TTC549 (cell line): Measurements from ENCODE around the gene FGF14.
"Not testable (repeated sequence)": the region's sequence is repeated elsewhere in the genome, so short reads cannot be mapped to it uniquely, and the experiment has no call there.

Experiments
- FAIRE-seq: peaks from 2 replicates; lab custom pipeline; 2012; peaks lifted over from hg19 to GRCh38; lab: Jason Lieb, UNC

Gene FGF14

GRCh38 chr13:101845245-101846020 lies 556.4 kb downstream of the FGF14 start:
- no peak for FAIRE-seq

DNA sequence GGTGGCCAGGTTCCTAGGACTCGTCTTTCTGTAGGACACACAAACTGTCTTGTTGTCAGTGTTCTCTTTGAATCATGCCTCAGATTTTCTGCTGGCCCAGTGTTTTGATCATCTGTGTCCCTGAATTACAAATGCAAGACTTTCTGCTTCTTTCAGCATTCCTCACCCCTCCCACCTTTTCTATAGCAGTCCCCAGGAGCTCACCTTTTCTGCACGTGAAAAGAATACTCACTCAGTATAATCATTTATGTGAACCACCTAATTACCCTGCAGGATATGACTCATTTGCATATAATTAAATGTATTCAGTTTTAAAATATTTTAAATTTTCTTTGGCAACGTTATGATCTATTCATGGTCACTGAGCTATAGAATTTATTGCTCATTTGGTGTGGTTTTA lies 560.1 kb downstream of the FGF14 start:
- no peak for FAIRE-seq

GRCh38 chr13:101838323-101838722 lies 563.5 kb downstream of the FGF14 start:
- FAIRE-seq: no peak

- FAIRE-seq: not testable (repeated sequence)
These were observed 564.1 kb downstream of the FGF14 start for GRCh38 chr13:101837778-101838177.

DNA sequence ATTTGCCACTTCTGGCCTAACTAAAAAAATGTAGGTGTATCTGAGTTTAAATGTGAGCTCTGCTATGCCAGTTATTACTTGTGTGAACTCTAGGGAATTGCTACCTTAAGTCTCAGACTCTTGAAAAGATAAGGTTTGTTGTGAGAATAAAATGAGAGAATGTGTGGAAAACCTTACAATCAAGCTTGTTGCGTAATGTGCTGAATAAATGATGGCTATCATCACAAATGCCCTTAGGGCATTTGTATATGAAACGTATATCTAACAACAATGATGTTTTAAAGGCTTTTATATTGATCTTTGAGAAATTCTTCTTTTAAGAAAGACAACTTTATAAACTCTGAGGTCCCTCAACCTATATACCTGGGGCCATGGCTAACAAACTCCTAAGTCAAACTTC lies 564.6 kb downstream of the FGF14 start:
- FAIRE-seq: no peak

DNA sequence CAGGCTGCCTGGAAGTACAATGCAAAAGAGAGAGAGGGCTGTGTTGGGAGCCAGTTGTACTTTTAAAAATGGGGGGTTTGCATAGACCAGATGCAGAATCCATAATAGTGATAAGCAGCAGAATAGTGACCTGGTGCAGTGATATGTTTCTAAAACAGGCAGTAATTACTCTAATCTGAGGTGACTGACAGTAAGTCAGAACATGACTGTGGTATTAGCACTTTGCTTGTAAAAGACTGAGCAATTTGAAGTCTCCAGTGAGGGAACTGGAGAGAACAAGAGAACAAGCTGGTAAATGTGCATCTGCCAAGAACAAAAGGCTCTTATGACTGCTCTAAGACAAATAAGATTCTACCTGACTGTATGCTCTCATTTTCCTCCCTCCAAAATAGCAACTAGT lies 565.9 kb downstream of the FGF14 start:
- FAIRE-seq: no peak

- no peak for FAIRE-seq
These were observed 568.2 kb downstream of the FGF14 start for GRCh38 chr13:101833671-101834070.

DNA sequence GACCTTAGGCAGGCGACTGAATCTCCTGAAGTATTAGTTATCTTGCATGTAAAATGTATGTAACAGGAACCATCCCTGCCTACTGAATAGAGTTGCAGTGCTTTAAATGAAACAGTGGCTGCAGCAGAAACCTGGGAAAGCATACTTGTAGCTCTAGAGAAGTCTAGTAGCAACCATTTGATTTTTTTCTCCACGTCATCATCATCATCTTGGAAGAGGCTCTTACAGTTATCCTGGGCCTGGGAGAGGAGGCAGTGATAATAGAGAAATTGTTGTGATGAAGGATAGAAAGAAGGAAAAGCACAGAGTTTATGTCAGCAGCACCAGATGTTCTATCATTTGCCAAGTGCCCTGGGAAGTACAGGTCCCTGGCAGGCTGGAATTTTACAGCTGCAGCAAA lies 571.8 kb downstream of the FGF14 start:
- no peak for FAIRE-seq

- FAIRE-seq: no peak
These were observed 572.4 kb downstream of the FGF14 start for GRCh38 chr13:101829484-101829883.

- no peak for FAIRE-seq
These were observed 573.7 kb downstream of the FGF14 start for GRCh38 chr13:101828119-101828518.

DNA sequence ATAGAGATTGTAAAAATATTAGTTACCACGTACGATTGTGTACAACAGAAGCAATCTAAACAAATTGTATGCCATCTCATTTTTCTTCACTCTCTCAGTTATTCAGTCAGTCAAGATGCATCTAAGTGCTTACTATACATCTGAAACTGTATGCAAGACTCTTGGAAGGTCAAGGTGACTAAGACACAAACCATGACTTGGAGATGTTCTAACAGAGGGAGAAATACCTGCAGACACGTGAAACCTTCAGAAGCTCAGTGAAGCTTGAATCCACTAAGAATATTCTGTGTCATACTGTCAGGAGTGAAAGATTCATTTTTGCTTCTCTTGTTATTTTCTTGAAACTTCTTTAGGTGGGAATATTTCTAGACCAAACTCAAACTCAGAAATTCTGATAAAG lies 584.0 kb downstream of the FGF14 start:
- no peak for FAIRE-seq

- FAIRE-seq: no peak
These were observed 590.0 kb downstream of the FGF14 start for GRCh38 chr13:101811881-101812280.

GRCh38 chr13:101811284-101811839 lies 590.5 kb downstream of the FGF14 start:
- no peak for FAIRE-seq

DNA sequence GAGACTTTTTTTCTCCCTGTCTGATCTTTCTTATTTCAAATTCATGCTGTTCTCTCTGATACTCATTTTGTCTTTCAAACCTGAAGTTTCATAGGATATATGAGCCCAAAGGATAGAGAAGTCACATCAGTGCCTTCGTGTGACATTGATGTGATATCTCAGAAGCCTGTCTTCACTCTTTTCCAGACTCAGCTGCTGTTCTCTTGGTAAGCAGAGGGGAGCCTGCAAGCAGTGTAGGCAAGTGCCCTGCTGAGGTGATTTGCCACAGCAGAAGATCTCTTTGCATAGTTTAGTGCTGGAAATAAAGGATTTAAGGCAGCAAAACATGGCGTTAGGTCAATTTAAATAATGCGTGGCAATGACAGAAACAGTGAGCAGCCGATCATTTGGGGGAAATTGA lies 602.7 kb downstream of the FGF14 start:
- no peak for FAIRE-seq

DNA sequence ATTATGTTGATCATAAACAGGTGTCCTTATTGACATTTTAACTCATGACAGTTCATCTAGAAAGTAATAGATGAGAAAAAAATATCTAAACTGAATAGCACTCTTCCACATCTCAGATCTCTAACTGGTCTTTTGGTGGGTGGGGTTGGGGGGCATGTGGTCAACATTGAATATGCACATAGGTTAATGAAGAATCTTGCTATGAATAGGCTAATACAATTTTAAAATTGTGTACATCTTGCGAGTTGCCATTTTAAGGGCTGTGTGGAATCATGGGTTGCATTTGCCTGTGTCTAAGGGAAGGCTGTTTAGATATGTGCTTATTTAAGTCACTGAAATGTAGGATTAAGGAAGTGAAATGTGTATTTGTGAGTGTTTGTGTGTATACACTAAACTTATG lies 603.4 kb downstream of the FGF14 start:
- FAIRE-seq: no peak

DNA sequence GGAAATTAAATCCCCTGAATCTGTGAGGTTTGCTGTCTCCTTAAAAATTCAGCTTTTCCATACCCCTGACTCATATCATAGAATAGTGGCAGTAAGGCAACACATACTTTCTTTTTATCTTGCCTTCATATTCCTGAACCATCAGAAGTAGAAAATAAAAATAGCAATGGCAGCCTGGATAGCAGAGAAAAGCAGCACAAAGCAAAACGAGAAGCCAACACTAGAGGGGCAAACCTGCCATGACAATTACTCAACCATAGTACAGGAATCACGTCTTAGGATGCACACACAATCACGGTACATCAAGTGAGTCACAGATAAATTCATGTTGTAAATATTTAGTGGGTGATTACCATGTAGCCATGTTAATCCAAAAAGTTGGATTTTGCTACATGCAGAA lies 606.4 kb downstream of the FGF14 start:
- no peak for FAIRE-seq

DNA sequence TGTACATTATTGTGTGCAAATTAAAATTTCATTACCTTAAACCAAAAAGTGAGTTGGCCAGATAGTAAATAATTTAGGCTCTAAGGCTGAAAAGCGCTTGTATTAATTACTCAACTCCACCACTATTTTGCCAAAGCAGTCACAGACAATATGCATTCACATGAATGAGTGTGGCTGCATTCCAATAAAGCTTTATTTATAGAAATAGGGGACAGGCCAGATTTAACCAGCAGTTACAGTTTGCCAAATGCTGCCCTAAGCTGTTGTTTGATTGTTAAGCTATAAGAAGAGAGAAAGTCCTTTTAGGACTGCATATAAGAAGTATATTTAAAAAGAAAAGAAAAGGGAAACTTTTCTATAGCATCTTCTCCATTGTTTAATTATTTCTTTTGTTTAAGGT lies 606.8 kb downstream of the FGF14 start:
- FAIRE-seq: no peak

- FAIRE-seq: no peak
These were observed 609.7 kb downstream of the FGF14 start for GRCh38 chr13:101792189-101792588.

DNA sequence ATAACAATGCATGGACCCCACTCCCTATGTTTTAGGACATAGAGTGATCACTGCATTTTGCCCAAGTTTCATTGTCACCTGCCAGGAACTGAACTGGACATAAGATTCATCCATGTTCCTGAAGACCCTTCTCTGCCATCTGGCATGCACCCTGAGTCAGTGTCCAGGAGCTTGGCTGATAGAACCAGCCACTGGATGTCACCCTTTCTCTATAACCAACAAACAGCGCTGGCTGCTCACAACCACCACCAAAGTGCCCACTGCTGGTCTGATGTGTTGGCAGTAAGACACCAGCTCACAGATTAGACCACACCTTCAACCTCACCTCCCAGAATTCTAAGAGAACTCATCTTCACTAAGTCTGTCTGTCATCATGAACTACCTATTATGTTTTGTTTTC lies 616.0 kb downstream of the FGF14 start:
- FAIRE-seq: no peak

GRCh38 chr13:101784313-101784712 lies 617.5 kb downstream of the FGF14 start:
- FAIRE-seq: no peak

DNA sequence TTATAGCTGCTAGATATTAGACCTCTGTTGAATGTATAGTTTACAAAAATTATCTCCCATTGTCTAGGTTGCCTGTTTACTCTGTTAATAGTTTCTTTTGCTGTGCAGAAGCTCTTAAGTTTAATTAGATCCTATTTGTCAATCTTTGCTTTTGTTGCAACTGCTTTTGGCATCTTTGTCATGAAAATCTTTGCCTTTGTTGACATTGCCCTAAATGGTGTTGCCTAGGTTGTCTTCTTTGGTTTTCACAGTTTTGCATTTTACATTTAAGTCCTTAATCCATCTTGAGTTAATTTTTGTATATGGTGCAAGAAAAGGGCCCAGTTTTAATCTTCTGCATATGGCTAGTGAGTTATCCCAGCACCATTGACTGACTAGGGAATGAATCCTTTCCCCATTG lies 618.3 kb downstream of the FGF14 start:
- no peak for FAIRE-seq

DNA sequence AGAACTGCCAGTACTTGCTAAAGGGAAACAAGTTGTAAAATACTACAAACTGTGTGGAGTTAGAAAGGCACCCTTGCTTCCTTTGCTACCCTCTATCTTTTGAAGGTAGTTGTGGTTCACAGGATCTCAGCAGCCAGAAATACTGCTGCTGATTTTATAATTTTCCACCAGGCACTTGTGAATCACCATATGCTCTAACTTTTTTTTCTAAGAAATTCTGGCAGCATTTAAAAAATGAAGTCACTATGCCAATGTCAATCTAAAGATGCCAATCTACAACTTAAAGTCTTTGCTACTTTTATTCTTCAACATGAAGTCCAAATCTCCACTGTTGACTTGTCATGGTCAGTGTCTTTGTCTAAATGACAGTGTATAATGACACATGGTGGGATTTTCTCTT lies 621.6 kb downstream of the FGF14 start:
- FAIRE-seq: no peak

GRCh38 chr13:101779147-101779546 lies 622.7 kb downstream of the FGF14 start:
- no peak for FAIRE-seq

- no peak for FAIRE-seq
These were observed 626.6 kb downstream of the FGF14 start for GRCh38 chr13:101775267-101775666.
